Loucy (cell line): ENCODE results near the gene BABAM2.

Experiments
- CTCF ChIP-seq: fragments of 200-600 bp; sonication (generic); conservative IDR thresholded peaks from 2 replicates; pipeline ENCODE4 v1.5.1; 2014; ENCODE audit warnings: mild to moderate bottlenecking, antibody characterized with exemption, low read length
- EZH2phosphoT487 ChIP-seq: fragments of 200-600 bp; IDR thresholded peaks from 2 replicates; pipeline ENCODE4 v1.6.1; 2018; ENCODE audit warnings: antibody characterized with exemption, mild to moderate bottlenecking, moderate library complexity, borderline replicate concordance

GRCh38 chr2:28346587-28346986 lies 456.1 kb downstream of the BABAM2 start:
- TF ChIP-seq CTCF (no peak), EZH2phosphoT487 (no peak)
